ENCODE measurements around the gene PRSS23.

PRSS23 gene

GRCh38 chr11:86787656-86788055 lies 12.7 kb upstream of the PRSS23 start:
- no peak overlapping the region for H3K4me3 ChIP-seq
- no peak overlapping the region for H3K27ac ChIP-seq
- no peak for DNase-seq (ENCODE audit: low spot score)
- TF ChIP-seq, protein P1, sequence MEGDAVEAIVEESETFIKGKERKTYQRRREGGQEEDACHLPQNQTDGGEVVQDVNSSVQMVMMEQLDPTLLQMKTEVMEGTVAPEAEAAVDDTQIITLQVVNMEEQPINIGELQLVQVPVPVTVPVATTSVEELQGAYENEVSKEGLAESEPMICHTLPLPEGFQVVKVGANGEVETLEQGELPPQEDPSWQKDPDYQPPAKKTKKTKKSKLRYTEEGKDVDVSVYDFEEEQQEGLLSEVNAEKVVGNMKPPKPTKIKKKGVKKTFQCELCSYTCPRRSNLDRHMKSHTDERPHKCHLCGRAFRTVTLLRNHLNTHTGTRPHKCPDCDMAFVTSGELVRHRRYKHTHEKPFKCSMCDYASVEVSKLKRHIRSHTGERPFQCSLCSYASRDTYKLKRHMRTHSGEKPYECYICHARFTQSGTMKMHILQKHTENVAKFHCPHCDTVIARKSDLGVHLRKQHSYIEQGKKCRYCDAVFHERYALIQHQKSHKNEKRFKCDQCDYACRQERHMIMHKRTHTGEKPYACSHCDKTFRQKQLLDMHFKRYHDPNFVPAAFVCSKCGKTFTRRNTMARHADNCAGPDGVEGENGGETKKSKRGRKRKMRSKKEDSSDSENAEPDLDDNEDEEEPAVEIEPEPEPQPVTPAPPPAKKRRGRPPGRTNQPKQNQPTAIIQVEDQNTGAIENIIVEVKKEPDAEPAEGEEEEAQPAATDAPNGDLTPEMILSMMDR (IDR thresholded peaks at IDR 0.05) = no peak

- H3K4me3 ChIP-seq = no peak overlapping the region
- TF ChIP-seq, protein P1 (IDR thresholded peaks at IDR 0.05) = no peak
- H3K27ac ChIP-seq = no peak overlapping the region
- DNase-seq (ENCODE audit: low spot score) = no peak
These were observed 10.1 kb upstream of the PRSS23 start for GRCh38 chr11:86790195-86790725.

DNA sequence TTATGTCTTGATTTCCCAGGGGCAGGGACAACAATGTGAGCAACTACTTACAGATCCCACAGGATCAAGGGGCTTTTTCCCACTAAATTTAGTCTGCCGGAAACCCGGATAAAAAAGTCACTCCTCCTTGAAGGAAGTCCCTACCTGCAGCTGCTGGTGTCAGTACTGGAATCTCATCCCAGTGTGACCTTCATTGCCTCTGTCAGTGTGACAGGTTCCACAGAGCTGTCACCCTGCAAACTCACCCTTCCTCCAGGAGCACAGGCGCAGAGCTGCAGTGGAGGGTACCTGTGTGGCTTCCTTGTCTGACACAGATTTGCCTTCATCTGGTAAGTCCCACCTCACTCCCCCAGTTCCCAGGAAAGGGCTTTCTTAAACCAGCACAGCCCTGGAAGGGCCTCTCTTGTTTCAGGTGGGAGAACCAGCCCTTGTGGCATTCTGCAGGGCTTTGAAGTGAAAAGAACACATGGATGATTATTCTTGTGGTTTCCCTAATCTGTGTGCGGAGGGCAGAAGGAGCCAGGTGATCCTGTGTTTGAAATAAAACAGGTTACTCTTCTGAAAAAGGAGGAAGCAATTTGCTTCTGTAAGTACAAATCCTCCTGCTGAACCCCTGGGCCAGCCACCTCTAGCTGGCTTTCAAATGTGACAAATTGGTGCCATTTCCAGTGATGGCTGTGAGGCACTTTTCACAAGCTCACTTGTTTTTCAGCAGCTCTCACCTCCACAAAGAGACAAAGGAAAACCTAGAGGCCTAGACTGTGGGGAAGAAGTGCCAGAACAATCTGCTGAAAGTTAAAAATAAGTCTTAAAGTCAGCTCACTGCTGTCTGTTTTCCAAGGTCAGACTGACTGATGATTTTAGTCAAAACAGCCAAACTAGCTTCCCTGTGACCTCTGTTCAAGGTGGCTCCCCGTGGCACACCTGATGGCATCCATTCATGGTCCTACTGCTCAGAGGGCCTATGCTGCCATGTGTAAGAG lies 9.2 kb upstream of the PRSS23 start:
- TF ChIP-seq, protein P1 (IDR thresholded peaks at IDR 0.05) = no peak
- Histone ChIP-seq H3K4me3 (no peak overlapping the region), H3K27ac (no peak overlapping the region)

GRCh38 chr11:86792150-86792549 lies 8.2 kb upstream of the PRSS23 start:
- H3K27ac ChIP-seq = no peak overlapping the region
- H3K4me3 ChIP-seq = no peak overlapping the region
- no peak for DNase-seq (ENCODE audit: low spot score)
- TF ChIP-seq, protein P1 (IDR thresholded peaks at IDR 0.05) = no peak

More for the DNA sequence above, 9.2 kb upstream of the PRSS23 start:
- no peak for DNase-seq (ENCODE audit: low spot score)

GRCh38 chr11:86793307-86793706 lies 7.0 kb upstream of the PRSS23 start:
- H3K27ac ChIP-seq = no peak overlapping the region
- TF ChIP-seq, protein P1 (IDR thresholded peaks at IDR 0.05) = no peak

DNA sequence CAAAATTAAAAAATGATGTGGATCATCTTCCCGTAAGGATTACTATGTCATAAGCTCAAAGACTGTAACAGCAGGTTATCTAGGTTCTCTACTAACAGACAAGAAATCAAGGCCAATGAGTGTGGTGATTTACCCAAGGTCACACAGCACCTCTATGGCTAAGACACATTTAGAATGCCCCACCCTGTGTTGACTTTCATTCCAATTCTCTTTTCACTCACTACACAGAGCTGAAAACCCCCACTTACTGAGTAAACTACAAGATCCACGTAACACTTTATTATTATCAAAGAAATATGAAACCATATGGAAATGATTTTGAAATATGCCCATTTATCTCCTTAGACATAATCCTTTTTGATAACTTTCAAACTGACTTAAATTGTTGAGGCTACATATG lies 4.8 kb upstream of the PRSS23 start:
- TF ChIP-seq, protein P1 (IDR thresholded peaks at IDR 0.05) = no peak

More at GRCh38 chr11:86793307-86793706, 7.0 kb upstream of the PRSS23 start:
- no peak for DNase-seq (ENCODE audit: low spot score)
- H3K4me3 ChIP-seq = no peak overlapping the region

More for the DNA sequence above, 4.8 kb upstream of the PRSS23 start:
- Histone ChIP-seq H3K27ac (no peak overlapping the region), H3K4me3 (no peak overlapping the region)
- DNase-seq (ENCODE audit: low spot score) = no peak
